ENCODE measurements around the gene WWOX.

Gene WWOX

GRCh38 chr16:79171931-79172705 is 1072.7 kb downstream of the WWOX start:
- no peak for DNase-seq

GRCh38 chr16:79172976-79173500 is 1073.6 kb downstream of the WWOX start:
- no peak for DNase-seq

- no peak for DNase-seq
These were observed 1074.5 kb downstream of the WWOX start for GRCh38 chr16:79173919-79174318.

GRCh38 chr16:79175286-79176057 is 1076.0 kb downstream of the WWOX start:
- DNase-seq: no peak

- no peak for DNase-seq
These were observed 1077.6 kb downstream of the WWOX start for GRCh38 chr16:79177018-79177417.

- no peak for DNase-seq
These were observed 1082.0 kb downstream of the WWOX start for GRCh38 chr16:79181419-79181818.

GRCh38 chr16:79182616-79183015 is 1083.2 kb downstream of the WWOX start:
- DNase-seq: no peak

- no peak for DNase-seq
These were observed 1084.1 kb downstream of the WWOX start for GRCh38 chr16:79183571-79183970.

GRCh38 chr16:79184464-79185030 is 1085.1 kb downstream of the WWOX start:
- no peak for DNase-seq

GRCh38 chr16:79185711-79186110 is 1086.3 kb downstream of the WWOX start:
- DNase-seq: no peak

- DNase-seq: no peak
These were observed 1086.7 kb downstream of the WWOX start for GRCh38 chr16:79186196-79186595.

- no peak for DNase-seq
These were observed 1088.8 kb downstream of the WWOX start for GRCh38 chr16:79188115-79188738.

- no peak for DNase-seq
These were observed 1089.3 kb downstream of the WWOX start for GRCh38 chr16:79188739-79189122.

GRCh38 chr16:79190542-79190941 is 1091.1 kb downstream of the WWOX start:
- no peak for DNase-seq

GRCh38 chr16:79191933-79192332 is 1092.5 kb downstream of the WWOX start:
- no peak for DNase-seq

GRCh38 chr16:79192904-79193303 is 1093.5 kb downstream of the WWOX start:
- DNase-seq: no peak

GRCh38 chr16:79194291-79194690 is 1094.8 kb downstream of the WWOX start:
- DNase-seq: no peak

- no peak for DNase-seq
These were observed 1096.5 kb downstream of the WWOX start for GRCh38 chr16:79195938-79196337.

GRCh38 chr16:79201436-79201835 is 1102.0 kb downstream of the WWOX start:
- DNase-seq: no peak

- DNase-seq: no peak
These were observed 1103.5 kb downstream of the WWOX start for GRCh38 chr16:79202977-79203376.

GRCh38 chr16:79204486-79204885 is 1105.0 kb downstream of the WWOX start:
- DNase-seq: no peak

GRCh38 chr16:79206889-79207288 is 1107.4 kb downstream of the WWOX start:
- DNase-seq: no peak

GRCh38 chr16:79209308-79209707 is 1109.9 kb downstream of the WWOX start:
- DNase-seq: no peak

Data from KG1 (cell line).